ENCODE data around the gene FLOT2.

The FLOT2 gene

DNA sequence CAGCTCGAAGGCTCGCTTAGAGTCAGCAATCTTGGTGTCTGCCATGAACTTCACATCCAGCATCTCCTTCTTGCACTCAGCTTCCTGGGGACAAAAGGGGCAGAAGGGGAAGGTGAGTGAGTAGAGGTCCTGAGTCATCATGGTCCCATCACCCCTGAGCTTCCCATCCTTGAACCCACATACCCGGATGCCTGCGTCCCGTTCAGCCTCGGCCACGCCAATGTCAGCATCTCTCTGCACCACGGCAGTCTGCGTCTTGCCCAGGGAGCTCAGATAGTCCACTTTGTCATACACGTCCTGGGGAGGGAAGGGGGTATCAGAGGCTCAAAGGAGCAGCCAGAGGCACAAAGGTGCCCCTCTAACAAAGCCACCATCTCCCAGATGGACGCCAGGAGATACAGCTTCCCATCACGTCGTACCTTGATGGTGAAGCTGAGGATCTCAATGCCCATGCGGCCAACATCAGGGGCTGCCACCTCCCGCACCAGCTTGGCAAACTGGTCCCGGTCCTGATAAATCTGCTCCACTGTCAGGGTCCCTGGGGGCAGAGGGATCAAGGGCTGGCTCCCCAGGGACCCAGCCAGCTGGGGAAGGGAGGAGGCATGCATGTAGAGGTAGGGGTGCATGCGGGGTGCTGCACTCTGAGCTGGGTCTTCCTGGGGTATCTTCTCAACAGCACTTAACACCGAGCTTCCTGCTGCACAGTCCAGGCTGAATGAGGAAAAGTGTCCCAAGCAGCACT lies 15.2 kb downstream of the FLOT2 start:
- no peak overlapping the region for H3K4me3 Mint-ChIP-seq
- peaks cover 23% of the 10 kb centered on the region for H3K36me3 Mint-ChIP-seq (ENCODE audit: low read depth)
- TF ChIP-seq, protein P1, sequence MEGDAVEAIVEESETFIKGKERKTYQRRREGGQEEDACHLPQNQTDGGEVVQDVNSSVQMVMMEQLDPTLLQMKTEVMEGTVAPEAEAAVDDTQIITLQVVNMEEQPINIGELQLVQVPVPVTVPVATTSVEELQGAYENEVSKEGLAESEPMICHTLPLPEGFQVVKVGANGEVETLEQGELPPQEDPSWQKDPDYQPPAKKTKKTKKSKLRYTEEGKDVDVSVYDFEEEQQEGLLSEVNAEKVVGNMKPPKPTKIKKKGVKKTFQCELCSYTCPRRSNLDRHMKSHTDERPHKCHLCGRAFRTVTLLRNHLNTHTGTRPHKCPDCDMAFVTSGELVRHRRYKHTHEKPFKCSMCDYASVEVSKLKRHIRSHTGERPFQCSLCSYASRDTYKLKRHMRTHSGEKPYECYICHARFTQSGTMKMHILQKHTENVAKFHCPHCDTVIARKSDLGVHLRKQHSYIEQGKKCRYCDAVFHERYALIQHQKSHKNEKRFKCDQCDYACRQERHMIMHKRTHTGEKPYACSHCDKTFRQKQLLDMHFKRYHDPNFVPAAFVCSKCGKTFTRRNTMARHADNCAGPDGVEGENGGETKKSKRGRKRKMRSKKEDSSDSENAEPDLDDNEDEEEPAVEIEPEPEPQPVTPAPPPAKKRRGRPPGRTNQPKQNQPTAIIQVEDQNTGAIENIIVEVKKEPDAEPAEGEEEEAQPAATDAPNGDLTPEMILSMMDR (IDR thresholded peaks at IDR 0.05), result no peak
- peak overlapping the region; percentile 45 for H3K27ac Mint-ChIP-seq
- H3K27me3 Mint-ChIP-seq (ENCODE audit: low read depth, poor library complexity), result no peaks in the 10 kb centered on the region
- DNase-seq, result no peak
- peaks cover 9% of the 10 kb centered on the region for H3K9me3 Mint-ChIP-seq
- peaks cover 4% of the 10 kb centered on the region for H3K4me1 Mint-ChIP-seq

DNA sequence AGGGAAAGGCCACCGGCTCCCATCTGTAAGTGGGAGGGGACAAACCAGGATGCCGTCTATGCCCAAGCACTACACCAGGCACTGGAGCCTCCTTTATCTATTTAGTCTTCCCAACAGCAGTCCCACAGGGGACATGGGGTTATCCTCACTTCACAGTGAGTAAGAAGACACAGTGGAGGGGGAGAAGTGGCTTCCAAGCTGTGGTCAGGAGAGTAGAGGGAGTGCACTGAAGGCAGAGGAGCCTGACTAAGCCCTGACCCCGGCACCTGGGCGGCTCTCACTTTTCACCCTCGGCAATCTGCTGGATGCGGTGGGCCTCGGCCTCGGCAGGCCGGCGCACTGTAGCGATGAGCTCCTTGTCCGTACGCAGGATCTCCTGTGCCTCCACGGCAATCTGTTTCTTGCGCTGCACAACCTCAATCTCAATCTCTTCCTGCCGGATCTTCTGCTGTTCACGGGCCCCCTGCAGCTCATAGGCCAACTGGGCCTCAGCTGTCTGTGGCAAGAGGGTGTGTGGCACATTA lies 15.9 kb downstream of the FLOT2 start:
- H3K4me3 Mint-ChIP-seq, result no peak overlapping the region
- no peak for DNase-seq
- no peaks in the 10 kb centered on the region for H3K27me3 Mint-ChIP-seq (ENCODE audit: low read depth, poor library complexity)
- peaks cover 11% of the 10 kb centered on the region for H3K9me3 Mint-ChIP-seq
- TF ChIP-seq, protein P1 (IDR thresholded peaks at IDR 0.05), result no peak
- H3K4me1 Mint-ChIP-seq, result no peaks in the 10 kb centered on the region
- H3K36me3 Mint-ChIP-seq (ENCODE audit: low read depth), result peaks cover 26% of the 10 kb centered on the region
- no peak overlapping the region for H3K27ac Mint-ChIP-seq

DNA sequence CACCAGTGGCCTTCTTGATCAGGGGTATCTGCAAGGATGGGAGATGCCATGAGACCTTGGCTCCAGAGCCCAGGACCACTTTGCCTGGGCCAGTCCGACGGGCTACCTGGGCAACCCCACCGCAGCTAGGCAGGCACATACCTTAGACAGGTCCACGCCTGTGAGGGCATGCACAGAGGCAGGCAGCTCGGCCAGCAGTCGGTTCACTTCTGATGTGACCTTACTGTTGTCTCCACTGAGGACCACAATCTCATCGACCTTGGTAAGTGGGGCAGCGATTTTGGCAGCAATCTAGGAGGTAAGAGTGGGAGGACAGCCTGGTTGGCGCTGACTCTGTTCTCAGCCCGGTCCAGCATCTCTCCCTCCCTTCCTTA lies 17.0 kb downstream of the FLOT2 start:
- no peak for DNase-seq
- Mint-ChIP-seq H3K27ac (no peak overlapping the region), H3K36me3 (ENCODE audit: low read depth) (peaks cover 26% of the 10 kb centered on the region), H3K4me1 (no peaks in the 10 kb centered on the region), H3K4me3 (no peak overlapping the region), H3K9me3 (peaks cover 11% of the 10 kb centered on the region), H3K27me3 (ENCODE audit: low read depth, poor library complexity) (no peaks in the 10 kb centered on the region)
- TF ChIP-seq, protein P1 (IDR thresholded peaks at IDR 0.05), result no peak

DNA sequence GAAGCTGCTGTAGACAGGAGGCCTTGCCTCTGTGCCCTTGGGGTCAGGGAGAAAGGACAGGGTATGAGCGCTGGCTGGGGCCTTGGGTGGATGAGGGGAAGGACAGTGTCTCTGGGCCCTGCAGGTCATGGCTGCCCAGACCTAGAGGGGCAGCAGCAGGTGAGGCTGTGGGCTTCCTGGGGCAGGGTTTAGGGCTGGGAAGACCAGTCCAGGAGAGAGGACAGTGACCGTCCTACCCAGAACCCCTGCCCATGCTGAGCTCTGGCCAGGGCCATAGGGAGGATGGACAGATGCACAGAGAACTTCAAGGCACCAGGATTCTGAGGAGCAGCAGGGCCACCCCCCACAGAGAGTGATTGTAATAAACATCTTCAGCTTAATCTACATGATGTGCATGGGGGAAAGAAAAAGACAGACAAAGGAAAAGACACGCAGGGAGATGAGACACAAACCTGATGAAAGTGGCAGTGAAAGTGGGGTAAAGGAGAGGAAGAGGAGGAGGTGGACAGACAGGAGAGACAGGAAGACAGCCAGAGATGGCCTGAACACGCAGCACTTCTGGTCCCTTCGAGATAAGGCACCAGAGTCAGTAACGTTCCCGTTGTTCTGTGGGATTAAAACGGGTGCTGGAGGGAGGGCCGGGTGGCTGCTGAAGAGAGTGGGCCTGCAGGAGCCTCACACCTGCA lies 17.5 kb downstream of the FLOT2 start:
- H3K4me1 Mint-ChIP-seq, result no peaks in the 10 kb centered on the region
- H3K9me3 Mint-ChIP-seq, result peaks cover 11% of the 10 kb centered on the region
- TF ChIP-seq, protein P1 (IDR thresholded peaks at IDR 0.05), result no peak
- H3K27ac Mint-ChIP-seq, result no peak overlapping the region
- DNase-seq, result no peak
- H3K4me3 Mint-ChIP-seq, result no peak overlapping the region
- peaks cover 26% of the 10 kb centered on the region for H3K36me3 Mint-ChIP-seq (ENCODE audit: low read depth)
- H3K27me3 Mint-ChIP-seq (ENCODE audit: low read depth, poor library complexity), result no peaks in the 10 kb centered on the region

DNA sequence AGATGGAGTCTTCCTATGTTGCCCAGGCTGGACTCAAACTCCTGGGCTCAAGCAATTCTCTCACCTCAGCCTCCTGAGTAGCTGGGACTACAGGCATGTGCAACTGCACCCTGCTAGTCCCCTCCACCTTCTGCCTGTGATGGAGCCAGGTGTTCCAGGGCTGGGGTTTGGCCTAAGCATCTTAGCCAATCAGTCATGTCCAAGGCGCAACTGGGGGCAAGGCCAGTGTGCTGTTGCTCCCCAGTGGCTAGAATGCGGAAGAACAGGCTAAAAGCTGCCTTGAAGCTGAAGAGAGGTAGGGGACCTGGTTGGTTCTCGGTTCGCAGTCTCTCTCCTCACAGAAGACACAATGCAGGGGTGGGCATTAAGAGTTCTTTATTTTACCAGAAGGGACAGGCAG lies 18.6 kb downstream of the FLOT2 start:
- Mint-ChIP-seq H3K4me3 (no peak overlapping the region), H3K9me3 (peaks cover 11% of the 10 kb centered on the region), H3K4me1 (peaks cover 7% of the 10 kb centered on the region), H3K36me3 (ENCODE audit: low read depth) (peaks cover 26% of the 10 kb centered on the region), H3K27ac (peak overlapping the region; percentile 70), H3K27me3 (ENCODE audit: low read depth, poor library complexity) (no peaks in the 10 kb centered on the region)
- TF ChIP-seq, protein P1 (IDR thresholded peaks at IDR 0.05), result peak; percentile 28
- peak; percentile 38 for DNase-seq

Measured in nephron progenitor cell (in vitro differentiated cells).